ENCODE data around the gene ARHGAP36.

ARHGAP36 gene

GRCh38 chrX:131072871-131073571, 14.9 kb downstream of the ARHGAP36 start:
- DNase-seq, result no peak

- no peak for DNase-seq
These were observed 15.5 kb downstream of the ARHGAP36 start for GRCh38 chrX:131073607-131074006.

- DNase-seq, result peak; percentile 8
These were observed 23.9 kb downstream of the ARHGAP36 start for GRCh38 chrX:131081772-131082740.

GRCh38 chrX:131083510-131084142, 25.5 kb downstream of the ARHGAP36 start:
- DNase-seq, result no peak

- no peak for DNase-seq
These were observed 26.0 kb downstream of the ARHGAP36 start for GRCh38 chrX:131084145-131084544.

- no peak for DNase-seq
These were observed 78.6 kb downstream of the ARHGAP36 start for GRCh38 chrX:131136776-131137175.

- DNase-seq, result no peak
These were observed 80.9 kb downstream of the ARHGAP36 start for GRCh38 chrX:131139072-131139471.

Data from NCI-H2171 treated with DMSO at 0.1 percent for 48 hours (cell line).